Left cardiac atrium (tissue), 4 donors: ENCODE data around the gene PTGER3. TPM values are rescaled to one million over a fixed set of nuclear protein-coding genes. Genes with fewer than 3 reads are reported as not detected.

ENCODE experiments used
- ATAC-seq, 2 donors: fragments of 200-7000 bp; cut with Tn5 transposase; one replicate each; pipeline ENCODE4 v1.9.1; 2020; ENCODE audit warnings: mild to moderate bottlenecking in 2 of 2, moderate library complexity in 2 of 2
- DNase-seq: peaks from one replicate; pipeline ENCODE4 v3.0.0-alpha.2; 2020
- intact Hi-C, 2 donors: fragments of 100-400 bp; cut with DNase I; formaldehyde crosslinking; loops; one replicate each; pipeline versions ENCODE4 v1.14.1 to v1.15.1; 2022 to 2023
- total RNA-seq, 2 donors: library from RNA; stranded (reverse); fragmentation: NEBNext Ultra II Directional; extraction: Animal tissue kit (Norgen Biotek cat#: 25700); gene quantifications; one replicate each; pipeline ENCODE4 v1.2.1, GENCODE V29; 2021
- donor health status: DM: no; HTN: yes; CAD: no.
- donor health status: DM: no; HTN: yes; CAD: no; lungs with severe emphysema.
- donor health status: DM: yes; HTN: yes; CAD: no.
- donor health status: Dilated cardiomyopathy.

PTGER3 gene
- total RNA-seq, 2 donors from 2014 or later: 14.9 to 22.6 TPM

- intact Hi-C loops: no loop called here
- ATAC-seq (no peak), DNase-seq (no peak)
Measured at GRCh38 chr1:71054791-71055190, 7.2 kb upstream of the PTGER3 start.

GRCh38 chr1:71054281-71054731 lies 6.7 kb upstream of the PTGER3 start:
- intact Hi-C loops: no loop called here

GRCh38 chr1:71053758-71054157 lies 6.1 kb upstream of the PTGER3 start:
- no peak for DNase-seq
- ATAC-seq: peak in 1 of 2 donors; percentile 28
- intact Hi-C loops: no loop called here

More at GRCh38 chr1:71054281-71054731, 6.7 kb upstream of the PTGER3 start:
- ATAC-seq (peak; percentile 29 to 52), DNase-seq (no peak)

DNA sequence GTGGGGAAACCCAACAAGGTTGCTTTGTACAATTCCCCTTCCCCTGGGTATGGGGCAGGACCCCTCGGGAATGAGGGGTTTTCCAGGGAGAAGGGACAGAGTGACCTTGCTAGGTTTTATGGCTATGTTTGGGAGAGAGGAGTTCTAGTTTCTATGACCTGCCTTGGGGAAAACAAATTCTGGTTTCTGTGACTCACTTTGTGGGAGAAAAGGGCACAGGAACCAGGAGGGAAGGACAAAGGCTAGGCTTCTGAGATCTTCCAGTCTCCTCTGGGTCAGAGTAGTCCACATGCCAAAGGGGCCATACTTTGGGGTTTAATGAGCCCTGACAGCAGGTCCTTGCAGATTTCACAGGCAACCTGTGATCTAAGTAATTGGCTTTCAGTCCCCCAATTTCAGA lies 5.5 kb upstream of the PTGER3 start:
- DNase-seq: no peak
- intact Hi-C loops: no loop called here
- ATAC-seq: no peak

GRCh38 chr1:71049951-71050598 lies 2.5 kb upstream of the PTGER3 start:
- peak; percentile 35 to 45 for ATAC-seq
- no peak for DNase-seq

DNA sequence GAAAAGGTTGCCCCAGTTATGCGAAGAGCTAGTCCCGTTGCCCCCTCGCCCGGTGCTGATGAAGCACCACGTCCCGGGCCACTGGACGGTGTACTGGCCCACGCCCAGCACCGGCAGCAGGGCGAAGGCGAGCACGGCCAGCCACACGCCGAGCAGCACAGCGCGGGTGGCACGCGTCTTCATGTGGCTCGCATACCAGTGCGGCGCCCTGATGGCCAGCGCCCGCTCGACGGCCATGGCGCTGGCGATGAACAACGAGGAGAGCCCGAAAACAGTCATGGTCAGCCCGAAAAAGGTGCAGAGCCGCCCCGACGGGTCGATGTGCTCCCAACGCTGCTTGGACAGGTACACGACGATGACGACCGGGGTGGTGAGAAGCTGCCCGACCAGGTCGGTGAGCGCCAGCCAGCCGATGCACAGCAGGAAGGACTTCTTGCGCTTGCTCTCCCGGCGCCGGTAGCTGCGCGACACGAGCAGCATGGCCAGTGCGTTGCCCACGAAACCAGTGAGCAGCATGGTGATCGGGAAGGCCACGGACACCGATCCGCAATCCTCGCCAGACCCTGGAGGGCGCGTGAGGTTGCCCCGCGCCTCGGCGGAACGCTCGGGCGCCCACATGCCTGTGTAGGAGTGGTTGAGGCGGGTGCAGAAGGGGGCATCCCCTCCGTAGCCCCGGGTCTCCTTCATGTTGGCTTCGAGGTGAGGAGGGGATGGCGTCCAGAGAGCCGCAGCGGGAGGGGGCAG lies 553 bp downstream of the PTGER3 start:
- DNase-seq (peak; percentile 25), ATAC-seq (peak; percentile 58 to 65)
- intact Hi-C loops: loop anchor here in 1 of 2 donors (5.0 kb wide), 1 partner anchor 360 kb away; no protein-coding TSS in a partner anchor

More at GRCh38 chr1:71049951-71050598, 2.5 kb upstream of the PTGER3 start:
- intact Hi-C loops: loop anchor here (2.0 to 5.0 kb wide), 3 partner anchors 363 to 521 kb away; no protein-coding TSS in a partner anchor

- DNase-seq (no peak), ATAC-seq (no peak)
- intact Hi-C loops: loop anchor here in 1 of 2 donors (5.0 kb wide), 1 partner anchor 358 kb away; no protein-coding TSS in a partner anchor
Measured at GRCh38 chr1:71045463-71046028, 2.1 kb downstream of the PTGER3 start.

DNA sequence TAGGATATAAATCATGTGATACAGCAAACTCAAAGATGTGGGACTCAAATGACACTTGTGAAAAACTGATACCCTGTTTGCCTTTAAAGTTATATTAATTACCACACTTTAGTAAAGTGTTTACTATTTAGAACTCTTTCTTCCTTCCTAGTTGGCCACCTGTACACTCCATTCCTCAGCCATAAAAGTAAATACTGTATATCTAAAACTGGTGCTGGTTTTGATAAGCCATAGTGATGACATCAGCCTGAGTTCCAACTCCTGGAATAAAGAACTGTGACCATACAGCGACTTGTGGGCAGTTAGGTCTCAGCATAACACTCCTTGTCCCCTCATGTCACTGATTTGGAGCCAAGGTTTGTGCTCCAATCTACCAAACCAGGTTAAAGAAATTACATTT lies 2.8 kb downstream of the PTGER3 start:
- no peak for DNase-seq
- ATAC-seq: no peak
- intact Hi-C loops: loop anchor here in 1 of 2 donors (5.0 kb wide), 1 partner anchor 358 kb away; no protein-coding TSS in a partner anchor

DNA sequence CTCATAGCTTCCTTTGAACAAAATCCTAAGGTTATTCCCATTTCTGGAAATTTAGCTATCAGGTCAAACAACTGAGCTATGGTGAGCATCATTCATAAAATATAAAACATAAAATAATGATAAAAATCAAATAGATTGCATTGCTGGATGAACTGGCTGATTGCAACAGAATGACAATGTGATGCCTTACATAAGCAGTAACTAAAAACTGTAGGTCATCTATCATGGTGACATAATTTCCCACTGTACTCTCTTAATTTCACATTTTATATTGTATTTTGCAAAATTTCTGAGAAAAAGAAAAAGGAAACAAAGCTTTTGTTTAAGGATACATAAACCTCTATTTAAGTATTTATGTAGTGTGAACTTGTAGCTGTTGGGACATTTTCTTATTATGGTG lies 4.6 kb downstream of the PTGER3 start:
- no peak for DNase-seq
- no peak for ATAC-seq
- intact Hi-C loops: no loop called here

DNA sequence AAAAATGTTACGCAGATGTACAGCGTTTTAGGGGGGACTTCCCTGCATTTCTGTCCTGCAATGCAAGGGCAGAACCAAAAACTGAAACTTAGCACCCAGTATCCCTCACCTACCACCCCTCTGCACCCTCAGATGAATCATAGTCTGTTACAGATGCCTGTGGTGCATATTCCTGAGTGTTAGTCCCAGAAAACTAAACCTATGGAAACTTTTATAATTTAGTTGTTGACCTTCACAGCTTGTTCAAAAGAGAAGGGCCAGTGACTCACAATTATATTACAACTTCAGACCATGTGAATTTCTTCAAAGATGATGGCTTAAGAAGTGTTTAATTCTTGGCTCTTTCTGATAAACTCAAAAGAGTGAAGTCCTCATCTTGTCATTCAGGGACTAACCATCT lies 5.8 kb downstream of the PTGER3 start:
- DNase-seq (no peak), ATAC-seq (no peak)
- intact Hi-C loops: no loop called here

- intact Hi-C loops: no loop called here
- ATAC-seq: no peak
- DNase-seq: no peak
Measured at GRCh38 chr1:71039661-71040262, 7.9 kb downstream of the PTGER3 start.

DNA sequence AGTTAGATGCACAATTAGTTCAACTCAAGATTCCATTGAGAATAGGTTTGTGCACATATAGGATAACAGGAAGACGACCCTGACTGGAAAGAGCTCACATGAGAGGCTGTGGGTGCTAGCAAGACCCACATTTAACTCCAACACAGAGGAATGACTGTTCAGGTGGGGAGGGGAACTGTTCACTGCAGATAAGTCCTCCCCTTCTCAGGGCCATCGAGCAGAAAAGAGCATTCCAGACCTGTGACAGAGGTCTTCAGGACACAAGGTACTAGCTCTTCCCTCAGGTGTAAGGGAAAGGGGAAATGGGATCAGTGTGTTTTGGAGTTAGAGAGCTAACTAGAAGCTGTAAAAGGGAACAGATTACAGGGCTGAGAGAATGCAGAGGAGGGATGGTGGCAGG lies 8.7 kb downstream of the PTGER3 start:
- no peak for DNase-seq
- intact Hi-C loops: no loop called here

DNA sequence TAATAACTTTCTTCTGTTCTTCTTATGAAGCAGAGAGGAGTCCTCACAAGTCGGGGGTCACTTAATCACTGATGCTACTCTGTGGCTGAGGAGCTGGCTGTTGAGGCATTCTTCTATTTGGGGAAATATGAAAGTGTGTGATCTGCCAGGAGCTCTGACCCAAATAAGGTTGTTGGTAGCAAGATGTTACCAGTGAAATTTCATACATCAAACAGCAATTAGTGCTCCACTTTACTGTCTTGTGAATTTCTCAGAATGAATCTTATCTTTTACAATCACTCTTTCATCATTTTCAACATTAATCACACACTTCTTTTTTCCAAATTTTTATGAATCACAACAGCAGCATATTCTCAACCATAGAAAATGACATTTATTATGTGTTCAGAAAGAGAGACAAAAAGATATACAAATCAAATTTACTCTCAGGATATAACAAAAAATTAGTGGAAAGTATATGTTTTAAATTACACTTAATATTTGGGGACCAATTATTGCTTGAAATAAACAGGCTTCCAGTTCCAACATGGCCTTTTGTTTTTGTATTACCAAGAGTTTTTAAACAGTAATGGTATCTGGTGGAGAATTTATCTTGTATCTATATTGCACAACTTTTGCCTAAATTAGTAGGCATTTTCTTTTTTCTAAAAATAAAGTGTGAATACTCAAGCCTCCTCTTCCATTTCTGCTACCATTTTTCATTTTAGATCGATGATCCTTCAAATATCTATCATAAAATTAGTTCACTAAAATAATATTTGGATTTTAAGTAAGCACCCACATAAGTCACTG lies 9.6 kb downstream of the PTGER3 start:
- intact Hi-C loops: no loop called here
- DNase-seq (no peak), ATAC-seq (no peak)

More for the DNA sequence above, 8.7 kb downstream of the PTGER3 start:
- no peak for ATAC-seq

DNA sequence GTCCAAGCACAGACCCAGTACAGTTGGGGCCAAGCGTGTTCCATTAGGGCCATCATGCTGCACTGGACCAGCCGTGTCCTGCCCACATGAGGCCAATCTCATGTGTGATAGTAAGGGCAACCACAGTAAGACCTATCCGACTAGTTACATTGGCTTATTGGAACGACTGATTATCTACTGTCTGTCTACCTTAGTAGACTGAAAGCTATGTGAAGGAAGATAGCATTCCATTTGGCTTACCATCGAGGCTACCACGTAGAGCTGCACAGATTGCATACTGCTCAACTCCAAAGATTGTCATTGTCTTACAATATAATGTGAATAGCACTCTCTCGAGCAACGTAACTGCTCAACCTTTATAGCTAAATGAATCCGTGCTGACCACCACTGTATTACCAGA lies 10.6 kb downstream of the PTGER3 start:
- DNase-seq (no peak), ATAC-seq (no peak)
- intact Hi-C loops: no loop called here

DNA sequence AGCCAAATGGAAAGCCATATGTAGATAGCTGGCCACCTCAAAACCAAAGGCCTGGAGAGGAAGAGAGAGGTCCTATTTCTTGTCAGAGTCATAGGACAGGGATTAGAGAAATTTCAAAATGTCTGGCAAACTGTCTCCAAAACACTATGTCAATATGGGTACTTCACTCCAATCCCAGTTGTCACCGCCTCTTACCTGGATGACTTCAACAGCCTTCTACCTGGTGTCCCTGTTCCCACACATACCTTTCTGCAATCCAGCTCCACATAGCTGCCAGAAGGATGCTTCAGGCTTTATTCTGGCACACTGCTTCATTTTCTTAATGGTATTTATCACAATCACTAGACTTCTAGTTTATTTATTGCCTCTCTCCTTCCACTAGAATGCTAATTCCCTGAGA lies 14.5 kb downstream of the PTGER3 start:
- intact Hi-C loops: no loop called here
- DNase-seq: no peak
- ATAC-seq: no peak

- intact Hi-C loops: no loop called here
- no peak for DNase-seq
- ATAC-seq: no peak
Measured at GRCh38 chr1:71031426-71031825, 16.2 kb downstream of the PTGER3 start.

DNA sequence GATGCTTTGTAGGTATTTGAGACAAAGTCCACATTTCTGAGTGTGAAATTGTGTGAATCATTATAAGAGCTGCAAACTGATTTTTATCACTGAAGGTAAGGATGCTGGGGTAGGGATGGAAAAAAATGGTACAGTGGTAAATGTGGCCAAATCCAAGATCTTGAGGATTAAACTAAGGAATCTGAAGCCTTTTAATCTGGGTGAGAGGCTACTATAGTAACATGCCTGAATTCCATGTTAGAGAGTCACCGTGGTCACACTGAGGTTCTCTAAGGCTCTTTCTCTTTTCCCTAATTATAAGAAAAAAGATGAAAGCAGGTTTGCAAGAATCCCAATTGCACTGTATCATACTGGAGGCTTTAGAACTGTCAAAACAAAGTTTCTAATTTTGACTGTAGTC lies 17.6 kb downstream of the PTGER3 start:
- DNase-seq: no peak
- intact Hi-C loops: no loop called here
- ATAC-seq: no peak

DNA sequence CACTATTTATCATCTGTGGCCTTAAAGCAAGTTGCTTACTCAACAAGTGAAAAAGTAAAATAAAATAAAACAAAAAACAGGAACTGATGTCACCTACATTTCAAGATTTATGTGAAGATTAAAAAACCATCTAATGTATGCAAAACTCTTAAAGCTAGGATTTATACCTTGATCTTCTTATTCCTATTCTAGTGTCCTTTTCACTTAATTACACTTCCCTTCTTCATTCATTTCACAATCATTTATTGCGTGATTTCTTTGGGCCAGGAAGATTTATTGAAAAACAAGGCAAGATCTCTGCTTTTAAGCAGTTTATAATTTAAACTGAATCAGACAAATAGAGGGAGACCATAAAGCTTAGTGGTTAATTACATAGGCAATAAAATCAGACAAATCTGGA lies 18.6 kb downstream of the PTGER3 start:
- ATAC-seq: no peak
- intact Hi-C loops: no loop called here
- DNase-seq: no peak

DNA sequence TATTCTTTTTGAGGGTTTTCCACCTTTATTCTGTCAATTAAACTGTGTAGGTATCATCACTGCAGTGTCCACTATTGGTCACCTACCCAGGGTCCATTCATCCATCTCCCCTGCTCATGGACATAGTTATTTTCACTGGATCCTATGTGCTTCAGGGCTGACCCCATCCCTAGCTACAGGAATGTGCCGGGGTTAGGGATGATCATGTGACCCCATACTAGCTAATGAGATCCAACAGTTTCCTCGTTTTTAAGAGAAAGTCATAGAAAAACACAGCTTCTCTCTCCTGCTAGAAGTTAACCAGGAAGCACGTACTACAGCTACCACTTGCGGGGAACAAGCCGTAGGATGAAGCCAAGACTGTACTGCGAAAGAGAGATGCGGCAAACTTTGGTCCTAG lies 19.6 kb downstream of the PTGER3 start:
- DNase-seq (no peak), ATAC-seq (no peak)
- intact Hi-C loops: no loop called here
